BE2C (cell line): Measurements from ENCODE around the gene SP9.

Source experiments
- DNase-seq: peaks from one replicate; pipeline ENCODE4 v3.0.0-alpha.2; 2020
- H3K27me3 ChIP-seq: fragments of 250-450 bp; sonication (Bioruptor Pico); 2 replicates; pipeline ENCODE4 v1.5.1; 2020; ENCODE audit warnings: mild to moderate bottlenecking
- H3K36me3 ChIP-seq: fragments of 250-450 bp; sonication (Bioruptor Pico); 2 replicates; pipeline ENCODE4 v1.5.1; 2020; ENCODE audit warnings: mild to moderate bottlenecking
- H3K4me1 ChIP-seq: fragments of 250-450 bp; sonication (Bioruptor Pico); 2 replicates; pipeline ENCODE4 v1.5.1; 2020
- H3K4me3 ChIP-seq: 2 replicates; pipeline ENCODE4 v1.5.1; 2011; ENCODE audit warnings: low read depth, low read length
- H3K9me3 ChIP-seq: fragments of 250-450 bp; sonication (Bioruptor Pico); 2 replicates; pipeline ENCODE4 v1.5.1; 2020
- CTCF ChIP-seq: IDR thresholded peaks from 2 replicates; pipeline ENCODE4 v1.5.1; 2012; ENCODE audit warnings: mild to moderate bottlenecking, low read depth, low read length

Gene SP9

GRCh38 chr2:174335988-174336500 lies 1.3 kb downstream of the SP9 start:
- H3K9me3 ChIP-seq, result no peaks in the 10 kb centered on the region
- H3K4me1 ChIP-seq, result no peaks in the 10 kb centered on the region
- no peak for TF ChIP-seq CTCF
- H3K4me3 ChIP-seq, result peak overlapping the region; percentile 16
- H3K36me3 ChIP-seq, result no peaks in the 10 kb centered on the region
- H3K27me3 ChIP-seq, result peaks cover 98% of the 10 kb centered on the region
- DNase-seq, result no peak

GRCh38 chr2:174336501-174337336 lies 2.0 kb downstream of the SP9 start:
- peak; percentile 33 for DNase-seq
- Histone ChIP-seq H3K4me1 (no peaks in the 10 kb centered on the region), H3K4me3 (no peak overlapping the region), H3K27me3 (peaks cover 97% of the 10 kb centered on the region), H3K9me3 (no peaks in the 10 kb centered on the region), H3K36me3 (no peaks in the 10 kb centered on the region)
- TF ChIP-seq CTCF, result no peak

GRCh38 chr2:174337337-174338146 lies 2.8 kb downstream of the SP9 start:
- DNase-seq, result no peak
- H3K27me3 ChIP-seq, result peaks cover 97% of the 10 kb centered on the region
- TF ChIP-seq CTCF, result no peak
- no peaks in the 10 kb centered on the region for H3K9me3 ChIP-seq
- H3K4me3 ChIP-seq, result no peak overlapping the region; the same call in 1 of the 2 replicates
- H3K4me1 ChIP-seq, result no peaks in the 10 kb centered on the region
- no peaks in the 10 kb centered on the region for H3K36me3 ChIP-seq

GRCh38 chr2:174338147-174338605 lies 3.4 kb downstream of the SP9 start:
- Histone ChIP-seq H3K27me3 (peaks cover 97% of the 10 kb centered on the region), H3K36me3 (no peaks in the 10 kb centered on the region), H3K4me3 (no peak overlapping the region), H3K4me1 (no peaks in the 10 kb centered on the region), H3K9me3 (no peaks in the 10 kb centered on the region)
- no peak for TF ChIP-seq CTCF
- DNase-seq, result no peak

- no peaks in the 10 kb centered on the region for H3K4me1 ChIP-seq
- DNase-seq, result no peak
- no peak for TF ChIP-seq CTCF
- H3K4me3 ChIP-seq, result no peak overlapping the region
- H3K9me3 ChIP-seq, result no peaks in the 10 kb centered on the region
- H3K27me3 ChIP-seq, result peaks cover 97% of the 10 kb centered on the region
- H3K36me3 ChIP-seq, result no peaks in the 10 kb centered on the region
Observed at GRCh38 chr2:174338671-174339560, 4.2 kb downstream of the SP9 start.
